Ascending aorta (tissue), 2 donors: ENCODE data around the gene PTGES3L. TPM values are rescaled to one million over a fixed set of nuclear protein-coding genes. Genes with fewer than 3 reads are reported as not detected.

Experiments
- DNase-seq, 2 donors: peaks; one replicate each; pipeline ENCODE4 v3.0.0-alpha.2; 2019; ENCODE audit warnings: low spot score in 2 of 2
- H3K27ac ChIP-seq, 2 donors: fragments of 200-600 bp; sonication (generic); one replicate each; pipeline ENCODE4 v1.5.1; 2016 to 2017; ENCODE audit warnings: mild to moderate bottlenecking in 1 of 2
- H3K27me3 ChIP-seq: fragments of 200-600 bp; sonication (generic); one replicate; pipeline ENCODE4 v1.5.1; 2017
- H3K36me3 ChIP-seq, 2 donors: fragments of 200-600 bp; sonication (generic); one replicate each; pipeline ENCODE4 v1.5.1; 2016
- H3K4me1 ChIP-seq, 2 donors: fragments of 200-600 bp; sonication (generic); one replicate each; pipeline ENCODE4 v1.5.1; 2016 to 2017; ENCODE audit warnings: mild to moderate bottlenecking in 1 of 2
- H3K4me3 ChIP-seq, 2 donors: fragments of 200-600 bp; sonication (generic); one replicate each; pipeline ENCODE4 v1.5.1; 2016 to 2017; ENCODE audit warnings: mild to moderate bottlenecking in 1 of 2
- H3K9me3 ChIP-seq, 2 donors: fragments of 200-600 bp; sonication (generic); one replicate each; pipeline ENCODE4 v1.5.1; 2016
- intact Hi-C: fragments of 100-400 bp; cut with DNase I; formaldehyde crosslinking; loops from one replicate; pipeline ENCODE4 v1.15.1; 2023
- total RNA-seq: library from RNA; depleted of rRNA; stranded (reverse); fragments of >200 nt; gene quantifications from one replicate; pipeline ENCODE4 v1.1.0, GENCODE V29; 2016
- TF ChIP-seq, protein P1 (sequence below), 3 experiments: fragments of 200-600 bp in 2 of 3; fragments of 450-650 bp in 1 of 3; sonication (generic) in 2 of 3; IDR thresholded peaks; one replicate each; pipeline ENCODE4 v1.5.1; 2016 to 2019; ENCODE audit warnings: antibody characterized with exemption in 3 of 3, mild to moderate bottlenecking in 1 of 3, moderate library complexity in 1 of 3

Gene PTGES3L
- total RNA-seq, 1 donor from 2014 or later, result not detected

- peaks cover 37 to 44% of the 10 kb centered on the region in 2 donors for H3K36me3 ChIP-seq
- no peaks in the 10 kb centered on the region for H3K27me3 ChIP-seq
- H3K4me3 ChIP-seq, result no peak overlapping the region
- DNase-seq, result no peak
- peak overlapping the region; percentile 20 to 28 for H3K27ac ChIP-seq
- TF ChIP-seq, protein P1, sequence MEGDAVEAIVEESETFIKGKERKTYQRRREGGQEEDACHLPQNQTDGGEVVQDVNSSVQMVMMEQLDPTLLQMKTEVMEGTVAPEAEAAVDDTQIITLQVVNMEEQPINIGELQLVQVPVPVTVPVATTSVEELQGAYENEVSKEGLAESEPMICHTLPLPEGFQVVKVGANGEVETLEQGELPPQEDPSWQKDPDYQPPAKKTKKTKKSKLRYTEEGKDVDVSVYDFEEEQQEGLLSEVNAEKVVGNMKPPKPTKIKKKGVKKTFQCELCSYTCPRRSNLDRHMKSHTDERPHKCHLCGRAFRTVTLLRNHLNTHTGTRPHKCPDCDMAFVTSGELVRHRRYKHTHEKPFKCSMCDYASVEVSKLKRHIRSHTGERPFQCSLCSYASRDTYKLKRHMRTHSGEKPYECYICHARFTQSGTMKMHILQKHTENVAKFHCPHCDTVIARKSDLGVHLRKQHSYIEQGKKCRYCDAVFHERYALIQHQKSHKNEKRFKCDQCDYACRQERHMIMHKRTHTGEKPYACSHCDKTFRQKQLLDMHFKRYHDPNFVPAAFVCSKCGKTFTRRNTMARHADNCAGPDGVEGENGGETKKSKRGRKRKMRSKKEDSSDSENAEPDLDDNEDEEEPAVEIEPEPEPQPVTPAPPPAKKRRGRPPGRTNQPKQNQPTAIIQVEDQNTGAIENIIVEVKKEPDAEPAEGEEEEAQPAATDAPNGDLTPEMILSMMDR (IDR thresholded peaks at IDR 0.05), result no peak
- intact Hi-C loops, result no loop called here
- H3K9me3 ChIP-seq, result no peaks in the 10 kb centered on the region
- peaks cover 0 to 12% of the 10 kb centered on the region in 2 donors for H3K4me1 ChIP-seq
Measured at GRCh38 chr17:43016216-43016615, 36.3 kb upstream of the PTGES3L start.

- H3K4me1 ChIP-seq, result peaks cover 0 to 9% of the 10 kb centered on the region in 2 donors
- TF ChIP-seq, protein P1 (IDR thresholded peaks at IDR 0.05), result no peak
- H3K27ac ChIP-seq, result peak overlapping the region; percentile 20 to 28
Measured at GRCh38 chr17:43015579-43015978, 35.7 kb upstream of the PTGES3L start.

GRCh38 chr17:43014649-43015542, 35.0 kb upstream of the PTGES3L start:
- no peak for DNase-seq
- no peak overlapping the region for H3K4me3 ChIP-seq
- H3K27ac ChIP-seq, result peak overlapping the region; percentile 5 to 28
- intact Hi-C loops, result no loop called here
- H3K27me3 ChIP-seq, result no peaks in the 10 kb centered on the region
- H3K36me3 ChIP-seq, result peaks cover 37 to 44% of the 10 kb centered on the region in 2 donors
- H3K9me3 ChIP-seq, result no peaks in the 10 kb centered on the region
- H3K4me1 ChIP-seq, result peaks cover 0 to 3% of the 10 kb centered on the region in 2 donors
- TF ChIP-seq, protein P1 (IDR thresholded peaks at IDR 0.05), result no peak

More at GRCh38 chr17:43015579-43015978, 35.7 kb upstream of the PTGES3L start:
- peaks cover 37 to 44% of the 10 kb centered on the region in 2 donors for H3K36me3 ChIP-seq
- H3K4me3 ChIP-seq, result no peak overlapping the region
- intact Hi-C loops, result no loop called here
- DNase-seq, result peak in 1 of 2 donors; percentile 77
- H3K27me3 ChIP-seq, result no peaks in the 10 kb centered on the region
- no peaks in the 10 kb centered on the region for H3K9me3 ChIP-seq

DNA sequence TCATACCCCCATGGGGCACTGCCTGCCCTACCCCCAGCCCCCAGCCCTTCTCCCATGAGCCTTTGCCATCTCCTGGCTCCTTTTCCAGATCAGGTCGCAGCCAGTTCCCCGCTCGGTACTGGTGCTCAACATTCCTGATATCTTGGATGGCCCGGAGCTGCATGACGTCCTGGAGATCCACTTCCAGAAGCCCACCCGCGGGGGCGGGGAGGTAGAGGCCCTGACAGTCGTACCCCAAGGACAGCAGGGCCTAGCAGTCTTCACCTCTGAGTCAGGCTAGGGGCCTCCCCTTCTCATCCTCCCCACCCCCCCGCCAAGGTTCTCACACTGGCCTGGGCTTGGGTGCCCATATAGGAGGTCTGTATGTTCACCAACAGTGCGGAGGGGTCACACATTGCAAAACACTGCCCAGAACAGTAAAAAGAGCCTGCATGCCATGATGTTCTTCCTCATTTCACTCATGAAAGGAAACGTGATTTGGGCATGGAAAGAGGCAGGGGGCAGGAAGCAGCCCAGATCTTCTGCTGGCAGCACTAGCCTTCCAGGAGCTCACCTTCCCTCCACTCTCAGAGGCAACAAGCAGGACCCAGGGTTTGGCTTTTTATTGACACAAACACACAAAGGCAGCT, 34.3 kb upstream of the PTGES3L start:
- Histone ChIP-seq H3K4me3 (no peak overlapping the region), H3K4me1 (no peaks in the 10 kb centered on the region), H3K27ac (peak overlapping the region in 1 of 2 donors; percentile 28), H3K36me3 (peaks cover 37 to 44% of the 10 kb centered on the region in 2 donors), H3K9me3 (no peaks in the 10 kb centered on the region), H3K27me3 (no peaks in the 10 kb centered on the region)
- intact Hi-C loops, result no loop called here
- TF ChIP-seq, protein P1 (IDR thresholded peaks at IDR 0.05), result no peak
- no peak for DNase-seq

DNA sequence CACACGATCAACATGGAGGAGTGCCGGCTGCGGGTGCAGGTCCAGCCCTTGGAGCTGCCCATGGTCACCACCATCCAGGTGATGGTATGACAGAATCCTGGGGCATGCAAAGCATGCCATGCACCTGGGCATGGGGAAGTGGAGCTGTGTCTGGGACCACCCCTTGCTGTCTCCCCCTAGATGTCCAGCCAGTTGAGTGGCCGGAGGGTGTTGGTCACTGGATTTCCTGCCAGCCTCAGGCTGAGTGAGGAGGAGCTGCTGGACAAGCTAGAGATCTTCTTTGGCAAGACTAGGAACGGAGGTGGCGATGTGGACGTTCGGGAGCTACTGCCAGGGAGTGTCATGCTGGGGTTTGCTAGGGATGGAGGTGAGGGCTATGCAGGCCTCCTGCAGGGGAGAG, 33.4 kb upstream of the PTGES3L start:
- Histone ChIP-seq H3K27me3 (no peaks in the 10 kb centered on the region), H3K27ac (no peak overlapping the region), H3K9me3 (no peaks in the 10 kb centered on the region), H3K4me3 (no peak overlapping the region), H3K36me3 (peaks cover 37 to 41% of the 10 kb centered on the region in 2 donors), H3K4me1 (no peaks in the 10 kb centered on the region)
- TF ChIP-seq, protein P1 (IDR thresholded peaks at IDR 0.05), result no peak
- no peak for DNase-seq
- intact Hi-C loops, result no loop called here
